Anterior cingulate cortex (tissue), 58 donors: ENCODE results near the gene TMEM51.

Experiments
- DNase-seq, 58 donors: peaks; one replicate each; lab custom pipeline; 2025; lab: John Stamatoyannopoulos, UW

TMEM51 gene

DNA sequence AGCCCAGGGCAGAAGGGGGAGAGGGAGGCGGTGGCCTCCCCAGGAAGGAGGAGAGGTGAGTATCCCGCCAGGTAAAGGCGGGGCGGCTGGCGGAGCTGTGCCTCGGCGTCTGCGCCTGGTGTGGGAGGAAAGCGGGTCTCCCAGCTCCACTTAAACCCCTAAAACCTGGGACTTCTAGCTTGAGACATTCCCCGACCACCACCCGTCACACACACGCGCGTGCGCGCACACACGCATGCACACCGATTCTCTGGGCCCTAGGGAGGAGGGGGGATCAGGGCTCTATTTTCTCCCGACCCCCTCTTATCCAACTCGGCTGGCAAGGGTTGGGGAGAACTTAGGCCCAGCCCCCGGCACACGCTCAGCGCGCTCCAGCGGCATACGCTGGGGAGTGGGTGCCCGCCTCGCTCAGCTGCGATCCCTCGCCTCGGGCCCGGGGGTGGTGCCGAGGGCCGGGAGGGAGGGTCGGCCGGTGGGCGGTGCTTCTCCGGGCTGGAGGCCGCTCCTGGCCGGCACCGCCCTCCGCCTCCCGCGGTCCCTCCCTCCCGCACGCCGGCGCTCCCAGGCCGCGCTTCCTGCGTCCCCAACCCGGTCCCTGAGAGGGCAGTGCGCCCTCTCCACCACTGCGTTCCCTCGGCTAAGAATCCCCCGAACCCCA, at the start of gene TMEM51:
TMEM51 (plus strand) TSS at position 564 of the 658 bp plus-strand sequence. CDS start 61,341 bp downstream, outside the sequence.
- DNase-seq: peak in 38 of 58 donors; percentile 10 to 58 (median 34)

- DNase-seq: no peak
Measured at GRCh38 chr1:15103906-15104305, 49.6 kb upstream of the TMEM51 start.

DNA sequence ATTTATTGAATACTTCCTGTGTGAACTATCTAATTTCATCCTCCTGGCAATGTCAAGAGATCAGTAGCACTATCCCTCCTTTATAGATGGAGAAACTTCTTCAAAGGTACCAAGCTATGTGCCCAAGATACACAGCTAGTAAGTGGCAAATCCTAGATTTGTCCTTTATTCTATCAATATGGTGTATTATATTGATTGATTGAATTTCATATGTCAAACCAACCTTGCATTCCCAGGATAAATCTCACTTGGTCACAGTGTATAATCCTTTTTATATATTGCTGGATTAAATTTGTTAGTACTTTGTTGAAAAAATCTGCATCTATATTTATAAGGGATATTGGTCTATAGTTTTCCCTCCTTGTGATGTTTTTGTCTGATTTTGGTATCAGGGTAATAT, 48.8 kb upstream of the TMEM51 start:
- no peak for DNase-seq

DNA sequence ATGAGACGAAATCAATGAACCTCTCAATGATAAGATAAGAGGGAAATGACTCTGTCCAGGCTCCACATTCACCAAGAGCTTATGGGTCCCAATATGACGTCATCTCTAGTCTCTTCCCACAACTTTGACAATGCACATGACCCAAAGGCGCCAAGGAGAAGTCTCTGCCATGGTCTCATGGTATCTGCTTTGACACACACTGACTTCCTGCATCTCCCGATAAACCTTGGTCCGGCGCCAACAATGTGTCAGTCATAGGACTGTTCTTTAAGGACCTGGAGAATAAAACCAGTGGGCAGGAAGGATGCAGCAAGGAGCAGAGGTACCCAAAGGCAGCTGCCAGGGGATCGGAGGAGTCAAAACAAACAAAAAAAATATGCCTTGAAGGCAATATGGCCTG, 46.9 kb upstream of the TMEM51 start:
- no peak for DNase-seq

- no peak for DNase-seq
Measured at GRCh38 chr1:15107058-15107687, 46.4 kb upstream of the TMEM51 start.

- DNase-seq: no peak
Measured at GRCh38 chr1:15107911-15108310, 45.6 kb upstream of the TMEM51 start.

DNA sequence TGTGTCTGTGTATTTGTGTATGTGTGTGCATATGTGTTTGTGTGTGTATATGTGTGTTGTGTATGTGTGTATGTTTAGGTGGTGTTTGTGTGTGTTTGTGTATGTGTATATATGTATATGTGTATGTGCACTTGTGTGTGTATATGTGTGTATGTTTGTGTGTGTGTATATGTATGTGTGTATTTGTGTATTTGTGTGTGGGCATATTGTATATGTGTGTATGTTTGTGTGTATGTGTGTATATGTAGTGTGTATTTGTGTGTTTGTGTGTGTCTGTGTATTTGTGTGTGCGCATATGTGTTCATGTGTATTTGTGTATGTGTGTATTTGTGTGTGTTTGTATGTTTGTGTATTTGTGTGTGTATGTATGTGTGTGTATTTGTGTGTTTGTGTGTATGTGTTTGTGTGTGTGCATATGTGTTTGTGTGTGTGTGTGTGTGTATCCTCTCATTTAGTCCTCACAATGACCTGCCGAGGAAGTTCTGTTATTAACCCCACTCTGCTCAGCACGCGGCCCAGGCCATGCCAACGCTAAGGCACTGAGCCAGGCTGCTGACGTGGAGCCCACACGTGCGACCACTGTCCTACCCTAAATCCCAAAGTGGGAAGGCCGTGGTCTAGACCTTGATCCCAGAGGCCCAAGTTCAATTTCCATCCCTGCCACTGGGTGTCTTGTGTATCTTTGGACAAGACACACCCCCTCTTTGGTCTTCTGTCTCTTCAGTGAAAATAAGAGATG, 43.2 kb upstream of the TMEM51 start:
- no peak for DNase-seq

- DNase-seq: no peak
Measured at GRCh38 chr1:15110867-15111230, 42.7 kb upstream of the TMEM51 start.

GRCh38 chr1:15113146-15113545, 40.4 kb upstream of the TMEM51 start:
- no peak for DNase-seq

DNA sequence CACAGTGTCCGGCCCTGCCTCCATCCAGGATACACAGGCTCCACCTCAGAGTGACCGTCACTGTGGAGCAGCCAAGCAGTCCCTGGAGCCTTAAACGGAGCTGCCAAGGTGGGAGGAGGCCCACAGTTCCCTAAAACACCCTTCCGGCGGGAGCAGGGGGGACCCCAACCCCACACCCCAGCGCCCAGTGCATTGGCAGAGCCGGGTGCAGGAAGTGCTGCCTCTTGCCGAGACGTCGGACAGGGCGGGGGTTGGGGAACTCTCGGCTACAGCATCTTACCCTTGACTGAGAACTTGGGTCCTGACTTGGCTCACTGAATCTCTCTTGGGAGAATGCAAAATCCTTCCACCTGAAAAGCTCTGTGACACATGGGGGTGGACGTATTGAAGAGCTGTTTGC, 38.7 kb upstream of the TMEM51 start:
- DNase-seq: no peak

GRCh38 chr1:15115542-15116330, 37.8 kb upstream of the TMEM51 start:
- DNase-seq: no peak

DNA sequence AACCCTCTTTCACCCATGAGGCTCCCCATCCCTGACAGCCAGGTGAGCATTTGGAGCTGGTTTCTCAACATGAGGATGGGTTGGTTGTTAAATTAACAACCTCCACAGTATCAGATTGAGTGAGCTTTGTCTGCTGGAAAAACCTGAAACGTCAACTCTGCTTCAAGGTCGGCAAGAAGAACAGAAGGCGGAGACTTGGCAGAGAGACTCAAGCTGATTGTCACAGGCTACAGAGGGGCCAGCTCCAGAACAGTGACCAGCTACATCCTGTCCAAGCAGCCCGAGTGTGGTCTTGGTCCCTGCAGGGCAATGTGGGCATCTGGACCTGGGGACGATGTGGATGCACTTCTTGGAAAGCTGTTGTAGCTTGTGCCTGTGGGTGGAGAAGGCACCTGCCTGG, 36.6 kb upstream of the TMEM51 start:
- no peak for DNase-seq

DNA sequence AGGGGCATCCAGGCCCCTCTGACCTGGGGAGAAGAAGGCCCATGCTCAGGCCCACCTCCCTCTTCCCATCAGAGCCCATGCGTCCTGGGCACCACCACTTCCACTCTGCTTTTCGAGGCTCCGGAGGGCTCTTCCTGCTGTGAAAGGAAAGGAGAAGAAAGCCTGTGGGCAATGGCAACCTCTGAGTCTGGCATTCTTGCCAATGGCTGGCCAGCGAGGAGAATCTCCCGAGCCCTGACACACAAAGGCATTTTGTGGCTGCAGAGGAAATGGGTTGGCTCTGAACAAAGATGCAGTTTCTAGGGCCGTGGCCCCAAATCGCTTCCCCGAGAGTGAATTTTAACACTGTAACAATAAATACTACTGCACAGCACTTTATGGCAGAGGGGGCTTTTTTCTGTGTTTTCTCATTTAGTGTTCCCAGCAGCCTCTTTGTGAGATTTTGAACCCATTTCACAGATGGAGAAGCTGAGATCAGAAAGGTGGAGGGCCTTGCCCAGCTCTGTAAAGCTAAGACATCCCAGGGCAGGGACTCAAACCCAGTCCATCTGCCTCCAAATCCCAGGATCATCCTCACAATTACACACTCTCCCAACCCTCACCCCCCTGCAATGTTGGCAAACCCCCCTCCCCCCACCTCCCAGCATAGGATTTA, 35.7 kb upstream of the TMEM51 start:
- no peak for DNase-seq

- DNase-seq: no peak
Measured at GRCh38 chr1:15118579-15118978, 35.0 kb upstream of the TMEM51 start.

- no peak for DNase-seq
Measured at GRCh38 chr1:15120251-15120945, 33.1 kb upstream of the TMEM51 start.

- DNase-seq: no peak
Measured at GRCh38 chr1:15122331-15122730, 31.2 kb upstream of the TMEM51 start.

DNA sequence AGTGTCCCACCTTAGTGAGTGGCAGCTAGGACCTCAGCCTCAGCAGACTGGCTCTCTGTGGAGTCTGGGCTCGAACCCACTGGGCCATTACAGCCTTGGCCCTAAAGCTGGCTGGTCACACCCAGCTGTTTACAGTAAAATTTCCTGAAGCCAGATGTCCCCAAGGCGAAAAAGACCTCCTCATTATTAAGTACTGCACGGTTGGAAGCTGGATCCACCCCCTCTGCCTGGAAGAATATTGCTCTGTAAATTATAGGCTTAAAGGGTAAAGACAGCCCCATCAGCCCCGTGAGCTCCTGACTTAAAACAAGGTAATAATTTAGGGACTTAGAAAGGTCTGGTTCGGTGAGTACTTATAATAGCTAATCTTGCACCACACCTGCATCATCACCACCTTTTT, 30.3 kb upstream of the TMEM51 start:
- no peak for DNase-seq

- DNase-seq: no peak
Measured at GRCh38 chr1:15123925-15124324, 29.6 kb upstream of the TMEM51 start.

GRCh38 chr1:15124362-15125100, 29.0 kb upstream of the TMEM51 start:
- DNase-seq: no peak
